ENCODE measurements around the gene ATP6V0E1.

- TF ChIP-seq, protein P1, sequence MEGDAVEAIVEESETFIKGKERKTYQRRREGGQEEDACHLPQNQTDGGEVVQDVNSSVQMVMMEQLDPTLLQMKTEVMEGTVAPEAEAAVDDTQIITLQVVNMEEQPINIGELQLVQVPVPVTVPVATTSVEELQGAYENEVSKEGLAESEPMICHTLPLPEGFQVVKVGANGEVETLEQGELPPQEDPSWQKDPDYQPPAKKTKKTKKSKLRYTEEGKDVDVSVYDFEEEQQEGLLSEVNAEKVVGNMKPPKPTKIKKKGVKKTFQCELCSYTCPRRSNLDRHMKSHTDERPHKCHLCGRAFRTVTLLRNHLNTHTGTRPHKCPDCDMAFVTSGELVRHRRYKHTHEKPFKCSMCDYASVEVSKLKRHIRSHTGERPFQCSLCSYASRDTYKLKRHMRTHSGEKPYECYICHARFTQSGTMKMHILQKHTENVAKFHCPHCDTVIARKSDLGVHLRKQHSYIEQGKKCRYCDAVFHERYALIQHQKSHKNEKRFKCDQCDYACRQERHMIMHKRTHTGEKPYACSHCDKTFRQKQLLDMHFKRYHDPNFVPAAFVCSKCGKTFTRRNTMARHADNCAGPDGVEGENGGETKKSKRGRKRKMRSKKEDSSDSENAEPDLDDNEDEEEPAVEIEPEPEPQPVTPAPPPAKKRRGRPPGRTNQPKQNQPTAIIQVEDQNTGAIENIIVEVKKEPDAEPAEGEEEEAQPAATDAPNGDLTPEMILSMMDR (conservative IDR thresholded peaks at IDR 0.05; ENCODE audit: low read length): no peak
- no peak for TF ChIP-seq EZH2phosphoT487 (IDR thresholded peaks at IDR 0.05; ENCODE audit: borderline replicate concordance)
These were observed 37.4 kb upstream of the ATP6V0E1 start for GRCh38 chr5:172946146-172946545.

Measured in Loucy (cell line).